Fibroblast of skin of back (primary cell): Measurements from ENCODE around the gene SKOR2. TPM values are rescaled to one million over a fixed set of nuclear protein-coding genes. Genes with fewer than 3 reads are reported as not detected.
A peak's percentile ranks its signal among the peaks of the same experiment; 100 is the strongest.

Source experiments
- DNase-seq: peaks from one replicate; pipeline ENCODE4 v3.0.0-alpha.2; 2013
- polyA plus RNA-seq, 2 experiments: library from polyadenylated mRNA; unstranded; fragments of 120-200 nt; gene quantifications; one replicate each; pipeline ENCODE4 v1.2.1, GENCODE V29; 2013; ENCODE audit not compliant: insufficient read length in 2 of 2

Gene SKOR2
- not detected for polyA plus RNA-seq (2013, experiment 1 of 2; ENCODE audit: insufficient read length)
- polyA plus RNA-seq (2013, experiment 2 of 2; ENCODE audit: insufficient read length) = not detected

GRCh38 chr18:47251289-47252120, at the start of gene SKOR2:
Gene SKOR2, minus strand, starts transcription at chr18:47251660. Its CDS starts 2,477 bp downstream, at chr18:47249183.
- DNase-seq = no peak

DNA sequence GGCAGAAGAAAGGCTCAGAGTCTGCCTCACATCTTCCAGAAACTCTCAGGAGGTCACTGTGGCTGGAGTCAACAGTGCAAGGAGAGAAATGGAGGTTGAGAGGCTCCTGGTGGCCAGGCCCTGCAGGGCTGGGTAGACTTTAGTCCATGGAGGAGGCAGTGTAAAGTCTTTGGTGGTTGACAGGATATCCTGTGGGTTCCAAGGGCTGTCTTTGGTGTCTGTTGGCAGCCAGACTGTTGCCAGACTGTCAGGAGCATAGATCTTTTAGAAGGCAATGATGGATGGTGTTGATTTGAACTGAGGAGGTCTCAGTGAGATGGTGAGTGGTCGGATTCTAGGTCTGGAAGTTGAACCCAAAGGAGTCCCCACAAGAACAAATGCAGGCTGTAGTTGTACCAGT, 45.0 kb upstream of the SKOR2 start:
- DNase-seq = no peak

GRCh38 chr18:47294801-47295200, 43.3 kb upstream of the SKOR2 start:
- DNase-seq = no peak

- no peak for DNase-seq
Measured at GRCh38 chr18:47288741-47289140, 37.3 kb upstream of the SKOR2 start.

DNA sequence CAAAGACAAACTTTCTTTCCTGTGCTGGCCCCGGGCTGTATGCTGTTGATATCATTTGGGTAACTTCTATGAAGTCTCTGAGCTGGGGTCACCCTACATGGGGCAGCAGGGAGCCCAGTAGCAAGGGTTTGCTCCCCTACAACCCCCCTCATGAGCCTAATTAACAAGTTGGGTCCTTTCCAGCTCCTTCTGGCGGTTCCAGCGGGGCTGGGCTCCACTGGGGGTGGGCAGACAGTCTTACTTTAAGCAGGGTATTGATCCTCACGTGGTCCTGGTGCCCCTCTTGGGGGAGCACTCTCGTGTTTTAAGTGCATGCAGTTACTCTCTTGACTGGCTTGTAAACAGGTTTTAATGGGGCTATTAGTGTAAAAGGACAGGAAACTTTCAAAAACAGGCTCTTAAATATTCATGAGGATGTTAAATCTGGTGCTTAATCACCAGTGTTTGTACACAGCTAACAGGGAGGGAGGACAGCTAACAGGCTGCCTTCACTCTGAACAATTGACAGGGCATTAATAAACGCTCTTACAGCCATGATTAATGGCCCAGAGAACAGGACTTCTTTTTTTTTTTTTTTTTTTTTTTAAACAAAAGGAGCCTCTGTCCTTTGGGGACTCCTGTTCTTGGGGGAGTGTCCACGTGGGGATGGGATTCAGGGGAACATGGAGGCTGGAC, 36.6 kb upstream of the SKOR2 start:
- DNase-seq = no peak

- no peak for DNase-seq
Measured at GRCh38 chr18:47286776-47287410, 35.4 kb upstream of the SKOR2 start.

DNA sequence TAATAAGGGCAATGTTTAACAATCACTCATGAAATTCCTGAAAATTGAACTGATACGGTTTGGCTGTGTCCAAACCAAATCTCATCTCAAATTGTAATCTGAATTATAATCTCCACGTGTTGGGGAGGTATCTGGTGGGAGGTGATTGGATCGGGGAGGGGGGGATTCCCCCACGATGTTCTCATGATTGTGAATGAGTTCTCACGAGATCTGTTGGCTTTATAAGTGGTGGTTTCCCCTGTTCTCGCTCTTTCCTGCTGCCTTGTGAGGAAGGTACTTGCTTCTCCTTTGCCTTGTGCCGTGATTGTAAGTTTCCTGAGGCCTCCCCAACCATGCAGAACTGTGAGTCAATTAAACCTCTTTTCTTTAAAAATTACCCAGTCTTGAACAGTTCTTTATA, 34.0 kb upstream of the SKOR2 start:
- no peak for DNase-seq

- DNase-seq = no peak
Measured at GRCh38 chr18:47284721-47285395, 33.4 kb upstream of the SKOR2 start.

GRCh38 chr18:47283476-47283875, 32.0 kb upstream of the SKOR2 start:
- DNase-seq = peak; percentile 27

DNA sequence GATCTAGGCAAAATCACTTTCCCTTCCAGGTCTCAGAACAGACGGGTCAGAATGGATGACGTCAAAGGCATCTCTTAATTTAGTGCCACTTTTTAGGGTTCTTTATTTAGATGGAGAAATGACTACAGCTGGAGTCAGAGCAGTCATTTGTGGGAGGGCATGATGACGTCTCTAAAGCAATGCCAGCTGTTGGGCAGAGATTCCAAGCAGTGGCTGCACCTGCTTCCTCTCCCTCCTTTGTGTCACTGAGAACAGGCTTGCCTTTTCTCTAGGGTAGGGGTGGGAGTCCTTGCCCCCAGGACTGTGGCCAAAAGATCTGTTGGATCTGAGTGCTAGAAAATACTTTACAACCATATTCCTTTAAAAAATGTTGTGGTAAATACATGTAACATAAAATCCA, 28.7 kb upstream of the SKOR2 start:
- no peak for DNase-seq

DNA sequence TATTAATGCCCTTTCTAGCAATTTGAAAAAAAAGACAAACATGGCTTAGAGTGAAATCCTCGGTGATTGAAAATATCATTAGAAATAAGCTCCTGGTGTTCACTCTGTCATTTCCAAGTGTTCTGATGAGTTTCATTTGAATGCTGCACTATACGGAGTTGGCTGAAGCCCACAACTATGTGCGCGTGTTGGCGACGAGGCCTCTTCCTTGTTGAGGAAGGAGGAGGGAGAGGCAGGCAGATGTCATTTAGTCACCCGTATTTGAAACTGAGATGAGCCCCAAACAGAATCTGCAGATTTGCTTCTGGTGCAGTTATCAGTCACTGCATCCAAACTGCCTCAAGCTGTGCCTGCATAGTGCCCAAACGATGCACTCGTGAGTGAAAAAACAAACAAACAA, 23.5 kb upstream of the SKOR2 start:
- peak; percentile 24 for DNase-seq

- peak; percentile 77 for DNase-seq
Measured at GRCh38 chr18:47265197-47265596, 13.7 kb upstream of the SKOR2 start.

GRCh38 chr18:47264308-47264700, 12.8 kb upstream of the SKOR2 start:
- DNase-seq = no peak

DNA sequence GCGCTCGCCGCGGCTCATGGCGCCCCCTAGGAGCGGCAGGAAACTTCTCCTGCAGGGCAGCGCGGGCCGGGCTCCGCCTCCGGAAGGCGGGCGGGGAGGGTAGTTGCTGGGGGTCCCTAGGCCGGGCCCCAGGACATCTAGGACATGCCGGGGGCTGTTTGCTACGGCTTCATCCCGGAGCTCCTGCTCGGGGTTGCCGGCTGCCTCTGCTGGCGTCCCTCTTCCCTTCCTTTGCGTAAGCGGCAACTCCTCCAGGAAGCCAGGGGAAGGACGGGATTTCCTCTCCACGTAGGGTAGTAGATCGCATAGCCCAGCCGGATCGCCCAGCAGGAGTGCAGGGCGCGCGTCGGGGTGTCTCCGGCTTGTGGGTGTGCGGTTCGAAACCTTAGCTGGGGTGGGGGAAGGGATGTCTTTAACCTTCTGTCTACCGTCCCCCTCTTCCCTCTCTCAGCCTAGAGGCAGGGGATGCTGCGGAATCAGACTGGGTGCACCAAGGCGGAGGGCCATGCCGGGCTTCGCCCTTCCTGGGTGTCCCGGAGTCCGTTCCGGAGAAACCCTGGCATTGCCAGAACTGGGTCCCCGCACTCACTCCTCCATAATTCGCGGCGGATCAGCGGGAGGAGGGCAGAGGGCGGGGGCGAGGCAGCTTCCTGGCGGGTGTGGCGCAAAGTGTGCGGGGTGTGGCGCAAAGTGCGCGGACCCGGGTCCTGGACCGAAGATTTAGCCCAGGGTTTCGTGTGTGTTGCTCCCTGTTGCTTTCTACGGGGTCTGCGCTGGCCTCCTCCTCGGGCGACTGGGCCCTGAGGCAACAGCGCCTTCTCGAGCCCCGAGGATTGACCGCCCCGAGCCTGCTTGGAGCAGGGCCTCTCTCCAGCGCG, 12.2 kb upstream of the SKOR2 start:
- no peak for DNase-seq

DNA sequence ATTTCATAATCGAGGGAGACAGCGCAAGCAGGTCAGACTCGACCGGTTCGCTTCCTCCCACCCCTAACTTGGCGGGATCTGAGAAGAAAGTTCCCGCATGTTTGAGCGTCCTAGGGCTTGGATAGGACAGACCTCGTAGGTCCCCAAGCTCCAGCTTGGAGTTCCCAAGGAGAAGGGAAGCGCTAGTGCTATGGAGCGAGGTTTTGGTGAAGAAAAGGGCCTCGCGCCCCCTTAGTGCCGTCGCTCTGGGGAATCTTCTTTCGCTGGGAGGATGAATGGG, 11.6 kb upstream of the SKOR2 start:
- DNase-seq = no peak

DNA sequence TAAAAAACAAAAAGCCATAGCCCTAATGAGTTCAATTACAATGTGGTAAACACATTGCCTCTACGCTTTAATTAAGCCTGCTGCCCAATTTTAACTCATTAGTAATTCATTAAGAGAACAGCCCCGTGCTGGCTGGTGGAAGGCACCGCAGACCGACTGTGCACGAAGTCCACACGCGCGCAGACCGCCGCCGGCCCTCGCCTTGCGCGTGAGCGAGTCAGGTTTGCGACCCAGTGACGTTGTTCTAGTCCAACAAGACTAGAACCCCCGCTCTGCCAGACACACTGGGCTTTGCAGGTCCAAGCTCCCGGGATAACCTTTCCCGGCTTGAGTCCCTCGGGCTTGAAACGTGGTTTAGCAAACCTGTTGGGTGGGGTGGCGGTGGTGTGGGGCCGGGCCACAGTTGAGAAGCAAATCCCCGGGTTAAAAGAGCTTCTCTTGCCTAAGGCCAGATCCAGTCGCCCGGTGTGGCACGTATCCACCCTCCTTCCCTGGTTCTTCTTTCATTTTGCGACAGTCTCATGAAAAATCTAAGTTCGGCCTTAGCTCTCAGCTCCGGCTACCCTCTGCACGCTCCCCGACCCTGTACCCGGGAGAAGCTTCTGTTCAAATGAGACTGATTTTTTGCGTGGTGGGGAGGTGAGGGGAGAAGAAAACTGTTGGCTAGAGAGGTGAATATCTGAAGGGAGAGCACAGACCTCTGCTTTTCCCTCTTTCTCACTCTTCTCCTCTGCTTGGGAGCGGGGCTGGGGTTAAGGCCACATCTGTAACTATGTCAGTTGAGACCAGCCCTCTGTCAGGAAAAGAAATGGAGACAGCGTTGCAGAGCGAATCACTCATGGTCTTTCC, 11.1 kb upstream of the SKOR2 start:
- no peak for DNase-seq

GRCh38 chr18:47261902-47262300, 10.4 kb upstream of the SKOR2 start:
- DNase-seq = no peak

GRCh38 chr18:47260924-47261701, 9.7 kb upstream of the SKOR2 start:
- no peak for DNase-seq

- DNase-seq = peak; percentile 53
Measured at GRCh38 chr18:47260120-47260923, 8.9 kb upstream of the SKOR2 start.
